Measurements from ENCODE around the gene COQ10A. TPM values are rescaled to one million over a fixed set of nuclear protein-coding genes. Genes with fewer than 3 reads are reported as not detected.

COQ10A gene
- total RNA-seq, 1 experiment from 2014 or later, result 13.4 TPM

Other genes starting within 250 kb of the COQ10A start
- 0.34 and 1.1 TPM in 2 replicates for gene IKZF4, start 245.9 kb upstream of the COQ10A start, total RNA-seq (2014; rRNA removed; shearing (Covaris generic))
- 622 and 1,406 TPM in 2 replicates for gene RPS26, start 225.0 kb upstream of the COQ10A start, total RNA-seq (2014; rRNA removed; shearing (Covaris generic))
- not detected in 2 replicates for gene ERBB3, start 186.8 kb upstream of the COQ10A start, total RNA-seq (2014; rRNA removed; shearing (Covaris generic))
- 204 and 249 TPM in 2 replicates for gene PA2G4, start 162.4 kb upstream of the COQ10A start, total RNA-seq (2014; rRNA removed; shearing (Covaris generic))
- 1,215 and 2,760 TPM in 2 replicates for gene RPL41, start 150.3 kb upstream of the COQ10A start, total RNA-seq (2014; rRNA removed; shearing (Covaris generic))
- gene ZC3H10, start 148.7 kb upstream of the COQ10A start, total RNA-seq (2014; rRNA removed; shearing (Covaris generic)), result 3.6 and 7.3 TPM in 2 replicates
- gene ESYT1, start 138.7 kb upstream of the COQ10A start, total RNA-seq (2014; rRNA removed; shearing (Covaris generic)), result 138 and 170 TPM in 2 replicates
- 71.9 and 97.8 TPM in 2 replicates for gene MYL6B, start 114.4 kb upstream of the COQ10A start, total RNA-seq (2014; rRNA removed; shearing (Covaris generic))
- 4,832 and 5,659 TPM in 2 replicates for gene MYL6, start 108.6 kb upstream of the COQ10A start, total RNA-seq (2014; rRNA removed; shearing (Covaris generic))
- gene SMARCC2, start 77.5 kb upstream of the COQ10A start, total RNA-seq (2014; rRNA removed; shearing (Covaris generic)), result 20.9 and 33.4 TPM in 2 replicates
- gene RNF41, start 45.0 kb upstream of the COQ10A start, total RNA-seq (2014; rRNA removed; shearing (Covaris generic)), result 28.5 and 46.7 TPM in 2 replicates
- gene NABP2, start 42.6 kb upstream of the COQ10A start, total RNA-seq (2014; rRNA removed; shearing (Covaris generic)), result 47.8 and 55.7 TPM in 2 replicates
- not detected in 2 replicates for gene SLC39A5, start 36.9 kb upstream of the COQ10A start, total RNA-seq (2014; rRNA removed; shearing (Covaris generic))
- gene ANKRD52, start 8.6 kb upstream of the COQ10A start, total RNA-seq (2014; rRNA removed; shearing (Covaris generic)), result 9.6 and 12.7 TPM in 2 replicates
- gene CS, start 33.4 kb downstream of the COQ10A start, total RNA-seq (2014; rRNA removed; shearing (Covaris generic)), result 65.7 and 109 TPM in 2 replicates
- 100 and 161 TPM in 2 replicates for gene CNPY2, start 49.0 kb downstream of the COQ10A start, total RNA-seq (2014; rRNA removed; shearing (Covaris generic))
- gene PAN2, start 67.1 kb downstream of the COQ10A start, total RNA-seq (2014; rRNA removed; shearing (Covaris generic)), result 6.9 and 15.9 TPM in 2 replicates
- 1.4 TPM in 1 of 2 replicates, not detected in the other for gene IL23A, start 71.9 kb downstream of the COQ10A start, total RNA-seq (2014; rRNA removed; shearing (Covaris generic))
- 37.0 and 63.3 TPM in 2 replicates for gene STAT2, start 93.2 kb downstream of the COQ10A start, total RNA-seq (2014; rRNA removed; shearing (Covaris generic))
- gene APOF, start 95.9 kb downstream of the COQ10A start, total RNA-seq (2014; rRNA removed; shearing (Covaris generic)), result not detected in 2 replicates
- gene TIMELESS, start 182.5 kb downstream of the COQ10A start, total RNA-seq (2014; rRNA removed; shearing (Covaris generic)), result 7.4 and 11.9 TPM in 2 replicates
- 0.08 TPM in 1 of 2 replicates, not detected in the other for gene MIP, start 187.7 kb downstream of the COQ10A start, total RNA-seq (2014; rRNA removed; shearing (Covaris generic))
- gene SPRYD4, start 201.6 kb downstream of the COQ10A start, total RNA-seq (2014; rRNA removed; shearing (Covaris generic)), result 0.69 and 1.4 TPM in 2 replicates
- gene GLS2, start 221.2 kb downstream of the COQ10A start, total RNA-seq (2014; rRNA removed; shearing (Covaris generic)), result not detected in 2 replicates